Myocyte (in vitro differentiated cells): ENCODE measurements around the gene NCOA1. TPM values are rescaled to one million over a fixed set of nuclear protein-coding genes. Genes with fewer than 3 reads are reported as not detected.
A peak's percentile ranks its signal among the peaks of the same experiment; 100 is the strongest.
"Not testable (repeated sequence)": the region's sequence is repeated elsewhere in the genome, so short reads cannot be mapped to it uniquely, and the experiment has no call there.

ENCODE experiments used
- DNase-seq: peaks from one replicate; pipeline ENCODE4 v3.0.0-alpha.2; 2012; ENCODE audit warnings: low read depth
- total RNA-seq: library from RNA; depleted of rRNA; stranded (reverse); fragments of >200 nt; gene quantifications from 2 replicates; pipeline ENCODE4 v1.2.3, GENCODE V29; 2014

The NCOA1 gene
- total RNA-seq, 1 donor from 2014 or later = 49.2 TPM

DNA sequence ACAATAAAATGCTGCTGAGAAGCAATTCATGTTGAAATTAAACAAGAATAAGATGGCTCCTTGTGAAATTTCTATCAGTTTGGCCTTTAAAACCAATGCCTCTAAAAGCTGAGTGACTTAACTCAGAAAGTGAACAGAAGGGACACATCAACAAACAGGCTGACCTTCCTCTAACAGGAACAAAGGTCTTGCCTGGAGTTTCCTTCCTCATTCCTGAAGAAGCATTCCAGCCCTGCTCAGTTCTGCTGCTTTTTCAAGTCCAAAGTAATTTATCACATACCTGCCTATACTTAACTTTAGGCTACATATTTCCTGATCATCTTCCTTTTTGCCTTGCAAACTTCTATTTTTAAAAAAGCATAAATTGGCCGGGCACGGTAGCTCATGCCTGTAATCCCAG is 288.1 kb downstream of the NCOA1 start:
- no peak for DNase-seq

DNA sequence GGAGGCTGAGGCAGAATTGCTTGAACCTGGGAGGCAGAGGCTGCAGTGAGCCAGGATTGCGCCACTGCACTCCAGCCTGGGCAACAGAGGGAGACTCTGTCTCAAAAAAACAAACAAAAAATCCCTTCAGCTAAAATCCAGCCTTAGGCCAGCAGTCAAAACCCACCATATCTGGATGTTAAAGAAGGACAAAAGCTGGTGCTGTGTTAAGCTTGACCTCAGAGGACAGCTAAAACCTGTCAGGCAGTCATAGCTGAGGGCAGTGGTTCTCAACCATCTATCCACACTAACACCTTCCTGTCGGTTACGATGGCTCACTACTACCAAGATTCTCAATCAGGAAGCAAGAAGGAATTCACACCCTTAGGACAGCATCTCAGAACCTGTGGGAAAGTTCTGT is 292.6 kb downstream of the NCOA1 start:
- no peak for DNase-seq

- DNase-seq = no peak
These were observed 294.7 kb downstream of the NCOA1 start for GRCh38 chr2:24785671-24786321.

- DNase-seq = no peak
These were observed 296.5 kb downstream of the NCOA1 start for GRCh38 chr2:24787532-24787931.

GRCh38 chr2:24788816-24789215 is 297.8 kb downstream of the NCOA1 start:
- no peak for DNase-seq

GRCh38 chr2:24791452-24791851 is 300.4 kb downstream of the NCOA1 start:
- DNase-seq = no peak

GRCh38 chr2:24792542-24792873 is 301.5 kb downstream of the NCOA1 start:
- no peak for DNase-seq

GRCh38 chr2:24792874-24793760 is 302.1 kb downstream of the NCOA1 start, which contains the start of the genes CENPO and PTRHD1:
Gene CENPO, plus strand, starts transcription at chr2:24793425. Its CDS starts 495 bp downstream, at chr2:24793920.
Gene PTRHD1, minus strand, starts transcription at chr2:24793391. Its CDS starts 14 bp downstream, at chr2:24793377.
- DNase-seq = peak; percentile 98

GRCh38 chr2:24793761-24794435 is 302.8 kb downstream of the NCOA1 start:
- DNase-seq = peak; percentile 40

DNA sequence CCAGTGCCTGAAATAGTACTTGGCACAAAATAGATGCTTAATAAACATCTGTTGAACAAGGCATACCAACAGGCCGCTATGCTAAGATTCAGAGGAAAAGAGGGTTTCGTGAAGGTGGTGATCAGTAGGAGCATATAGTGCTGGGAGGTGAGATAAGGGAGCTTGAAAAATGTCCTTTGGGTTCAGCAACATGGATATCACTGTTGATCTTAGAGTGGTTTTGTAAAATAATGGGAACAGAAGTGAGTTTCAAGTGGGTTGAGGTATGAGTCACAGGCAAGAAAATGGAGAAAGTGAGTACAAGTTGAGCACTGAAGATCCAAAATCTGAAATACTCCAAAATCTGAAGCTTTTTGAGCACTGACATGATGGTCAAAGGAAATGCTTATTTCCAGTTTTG is 306.6 kb downstream of the NCOA1 start:
- no peak for DNase-seq

DNA sequence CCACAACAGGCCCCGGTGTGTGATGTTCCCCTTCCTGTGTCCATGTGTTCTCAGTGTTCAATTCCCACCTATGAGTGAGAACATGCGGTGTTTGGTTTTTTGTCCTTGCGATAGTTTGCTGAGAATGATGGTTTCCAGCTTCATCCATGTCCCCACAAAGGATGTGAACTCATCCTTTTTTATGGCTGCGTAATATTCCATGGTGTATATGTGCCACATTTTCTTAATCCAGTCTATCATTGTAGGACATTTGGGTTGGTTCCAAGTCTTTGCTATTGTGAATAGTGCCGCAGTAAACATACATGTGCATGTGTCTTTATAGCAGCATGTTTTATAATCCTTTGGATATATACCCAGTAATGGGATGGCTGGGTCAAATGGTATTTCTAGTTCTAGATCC is 309.4 kb downstream of the NCOA1 start:
- not testable (repeated sequence) for DNase-seq

- not testable (repeated sequence) for DNase-seq
These were observed 315.0 kb downstream of the NCOA1 start for GRCh38 chr2:24805811-24806660.

DNA sequence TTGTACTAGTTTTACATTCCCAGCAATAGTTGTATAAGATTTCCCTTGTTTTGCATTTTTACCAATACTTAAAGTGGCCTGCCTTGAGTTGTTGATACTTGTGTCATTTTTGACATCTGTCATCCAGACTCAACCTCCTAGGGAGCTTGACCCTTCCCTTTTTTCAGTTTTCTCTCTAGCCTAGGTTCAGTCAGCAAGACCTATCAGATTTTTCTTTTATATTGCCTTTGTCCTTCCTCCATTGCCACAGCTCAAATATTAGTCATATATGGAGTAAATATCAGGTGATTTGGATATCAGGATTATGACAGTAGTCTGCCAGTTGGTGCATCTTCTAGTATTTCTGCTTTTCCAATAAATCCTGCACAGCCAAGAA is 315.6 kb downstream of the NCOA1 start:
- no peak for DNase-seq

DNA sequence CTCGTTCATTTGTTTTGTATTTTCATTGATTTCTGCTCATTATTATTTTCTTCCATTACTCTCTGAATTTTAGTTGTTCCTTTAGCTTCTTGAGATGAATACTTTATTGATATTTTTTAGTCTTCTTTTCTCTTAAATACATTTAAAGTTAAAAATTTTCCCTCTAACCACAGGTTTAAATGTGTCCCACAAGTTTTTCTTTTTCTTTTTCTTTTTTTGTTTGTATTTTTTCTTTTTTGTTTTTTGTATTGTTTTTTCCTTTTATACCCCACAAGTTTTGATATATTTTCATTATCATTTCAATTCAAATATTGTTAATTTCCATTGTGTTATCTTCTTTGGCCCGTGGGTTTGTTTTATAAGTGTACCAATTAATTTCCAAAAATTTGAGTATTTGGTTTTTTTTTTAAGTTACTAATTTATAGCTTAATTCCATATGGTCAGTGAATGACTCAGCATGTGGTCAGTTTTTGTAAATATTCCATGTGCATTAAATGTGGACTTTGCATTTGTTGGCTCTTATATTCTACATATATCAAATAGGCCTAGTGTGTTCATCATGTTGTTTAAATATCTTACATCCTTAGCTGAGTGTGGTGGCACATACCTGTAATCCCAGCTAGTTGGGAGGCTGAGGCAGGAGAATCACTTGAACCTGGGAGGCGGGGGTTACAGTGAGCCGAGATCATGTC is 318.4 kb downstream of the NCOA1 start:
- no peak for DNase-seq

GRCh38 chr2:24813691-24814137 is 322.7 kb downstream of the NCOA1 start:
- DNase-seq = peak; percentile 48

DNA sequence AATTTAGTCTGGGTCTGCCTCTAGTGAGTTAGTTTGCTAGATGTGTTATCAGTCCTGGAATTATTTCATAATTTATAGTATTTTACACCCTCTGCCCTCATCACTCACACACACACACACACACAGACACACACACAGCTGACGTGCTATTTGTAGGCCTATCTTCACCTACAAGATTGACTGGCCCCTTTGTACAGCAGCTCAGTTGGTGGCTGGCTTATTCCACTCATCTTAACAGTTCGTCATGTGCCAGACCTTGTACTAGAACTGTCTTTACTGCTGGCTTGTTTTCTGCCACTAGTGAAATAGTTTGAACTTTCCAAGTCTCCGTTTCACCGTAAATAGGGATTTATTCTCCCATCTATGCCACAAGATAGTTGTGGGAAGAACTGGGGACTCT is 323.5 kb downstream of the NCOA1 start:
- peak; percentile 55 for DNase-seq

DNA sequence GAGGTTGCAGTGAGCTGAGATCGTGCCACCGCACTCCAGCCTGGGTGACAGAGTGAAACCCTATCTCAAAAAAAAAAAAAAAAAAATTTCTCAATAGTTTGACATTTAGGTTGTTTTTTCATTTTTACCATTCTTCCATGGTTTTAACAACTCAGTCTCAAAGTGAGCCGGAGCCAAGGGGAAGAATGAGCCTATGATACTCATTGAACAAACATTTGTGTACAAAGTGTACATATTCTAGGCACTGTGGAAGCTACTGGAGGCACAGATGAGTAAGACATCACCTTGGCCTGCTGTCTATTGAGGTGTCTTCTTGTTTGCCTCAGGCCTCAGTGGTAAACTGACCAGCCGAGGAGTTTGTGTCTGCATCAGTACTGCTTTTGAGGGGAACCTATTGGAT is 324.1 kb downstream of the NCOA1 start:
- no peak for DNase-seq

GRCh38 chr2:24816404-24816803 is 325.4 kb downstream of the NCOA1 start:
- DNase-seq = no peak

GRCh38 chr2:24816884-24817283 is 325.8 kb downstream of the NCOA1 start:
- peak; percentile 60 for DNase-seq

- DNase-seq = no peak
These were observed 327.7 kb downstream of the NCOA1 start for GRCh38 chr2:24818721-24819167.
